ENCODE results near the gene TPRKB.
A peak's percentile ranks its signal among the peaks of the same experiment; 100 is the strongest.
"Not testable (repeated sequence)": the region's sequence is repeated elsewhere in the genome, so short reads cannot be mapped to it uniquely, and the experiment has no call there.

Gene TPRKB

GRCh38 chr2:73736855-73737779 lies at the start of gene TPRKB:
Gene TPRKB, minus strand, starts transcription at chr2:73737345. Its CDS starts 2,776 bp downstream, at chr2:73734569.
- peak within 1 kb of the TSS; percentile 92 for H3K4me3 ChIP-seq (ENCODE audit: low read depth, low read length)

- not testable (repeated sequence) for H3K4me3 ChIP-seq (ENCODE audit: low read depth, low read length)
These were observed 46.7 kb upstream of the TPRKB start, which contains the start of gene C2orf78 for GRCh38 chr2:73783883-73784282. Gene C2orf78, plus strand, starts transcription at chr2:73784183. Its CDS starts 127 bp downstream, at chr2:73784310.

DNA sequence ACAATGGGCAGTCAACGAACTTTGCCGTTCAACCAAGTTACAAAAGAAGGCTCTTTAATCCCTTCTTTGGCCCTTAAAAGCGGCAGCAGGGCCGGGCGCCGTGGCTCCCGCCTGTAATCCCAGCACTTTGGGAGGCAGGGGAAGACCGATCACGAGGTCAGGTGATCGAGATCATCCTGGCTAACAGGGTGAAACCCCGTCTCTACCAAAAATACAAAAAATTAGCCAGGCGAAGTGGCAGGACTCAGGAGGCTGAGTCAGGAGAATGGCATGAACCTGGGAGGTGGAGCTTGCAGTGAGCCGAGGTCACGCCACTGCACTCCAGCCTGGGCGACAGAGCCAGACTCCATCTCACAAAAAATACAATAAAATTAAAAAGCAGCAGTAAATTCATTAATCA lies 46.3 kb upstream of the TPRKB start:
- not testable (repeated sequence) for H3K4me3 ChIP-seq (ENCODE audit: low read depth, low read length)

GRCh38 chr2:73780237-73780582 lies 43.1 kb upstream of the TPRKB start:
- H3K4me3 ChIP-seq (ENCODE audit: low read depth, low read length) = no peak overlapping the region

- peak within 1 kb of the TSS; percentile 95 for H3K4me3 ChIP-seq (ENCODE audit: low read depth, low read length)
These were observed 42.5 kb upstream of the TPRKB start, which contains the start of gene DUSP11 for GRCh38 chr2:73779467-73780236. Gene DUSP11, minus strand, starts transcription at chr2:73780103. Its CDS starts 129 bp downstream, at chr2:73779974.

GRCh38 chr2:73778867-73779466 lies 41.8 kb upstream of the TPRKB start:
- peak overlapping the region; percentile 95 for H3K4me3 ChIP-seq (ENCODE audit: low read depth, low read length)

- H3K4me3 ChIP-seq (ENCODE audit: low read depth, low read length) = no peak overlapping the region
These were observed 39.8 kb upstream of the TPRKB start for GRCh38 chr2:73776869-73777519.

- no peak overlapping the region for H3K4me3 ChIP-seq (ENCODE audit: low read depth, low read length)
These were observed 39.2 kb upstream of the TPRKB start for GRCh38 chr2:73776381-73776780.

GRCh38 chr2:73772819-73773218 lies 35.7 kb upstream of the TPRKB start:
- no peak overlapping the region for H3K4me3 ChIP-seq (ENCODE audit: low read depth, low read length)

GRCh38 chr2:73770725-73771124 lies 33.6 kb upstream of the TPRKB start:
- H3K4me3 ChIP-seq (ENCODE audit: low read depth, low read length) = no peak overlapping the region

GRCh38 chr2:73766994-73767393 lies 29.8 kb upstream of the TPRKB start:
- H3K4me3 ChIP-seq (ENCODE audit: low read depth, low read length) = no peak overlapping the region

DNA sequence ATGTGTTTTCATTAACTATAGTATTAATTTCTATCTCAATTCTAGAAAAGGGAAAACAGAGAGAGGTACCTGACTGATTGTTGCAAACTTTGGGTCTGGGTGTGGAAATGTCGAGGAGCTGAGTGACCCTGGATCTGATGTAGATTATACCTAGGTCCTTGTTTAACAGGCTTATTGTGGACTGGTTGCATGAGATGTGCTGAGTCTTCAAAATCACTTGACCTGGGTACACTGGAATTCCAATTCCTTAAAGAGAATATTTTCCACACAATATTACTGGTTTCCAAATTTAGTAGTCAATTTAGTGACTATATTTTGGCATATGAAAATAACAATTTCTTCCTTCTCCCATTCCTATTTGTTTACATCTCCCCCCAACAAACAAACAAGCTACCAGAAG lies 29.2 kb upstream of the TPRKB start:
- H3K4me3 ChIP-seq (ENCODE audit: low read depth, low read length) = no peak overlapping the region

- no peak overlapping the region for H3K4me3 ChIP-seq (ENCODE audit: low read depth, low read length)
These were observed 27.8 kb upstream of the TPRKB start for GRCh38 chr2:73764945-73765344.

DNA sequence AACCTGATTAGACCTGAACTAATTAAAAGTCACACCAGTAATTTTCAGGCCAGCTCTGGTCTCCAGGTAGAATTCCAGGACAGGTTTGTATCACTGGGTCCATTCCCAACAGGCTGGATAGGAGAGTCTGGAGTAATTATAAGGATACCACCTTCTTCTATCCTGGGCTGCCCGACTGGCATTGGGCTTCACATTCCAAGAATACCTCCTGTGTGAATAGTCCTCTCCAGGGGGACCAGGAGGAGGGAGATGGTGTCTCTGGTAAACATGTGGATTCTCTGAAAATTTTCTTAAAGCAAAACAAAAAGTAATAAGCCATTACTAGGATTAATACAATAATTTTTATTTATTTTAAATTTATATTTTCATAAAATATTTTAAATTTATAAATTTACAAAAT lies 25.4 kb upstream of the TPRKB start:
- no peak overlapping the region for H3K4me3 ChIP-seq (ENCODE audit: low read depth, low read length)

DNA sequence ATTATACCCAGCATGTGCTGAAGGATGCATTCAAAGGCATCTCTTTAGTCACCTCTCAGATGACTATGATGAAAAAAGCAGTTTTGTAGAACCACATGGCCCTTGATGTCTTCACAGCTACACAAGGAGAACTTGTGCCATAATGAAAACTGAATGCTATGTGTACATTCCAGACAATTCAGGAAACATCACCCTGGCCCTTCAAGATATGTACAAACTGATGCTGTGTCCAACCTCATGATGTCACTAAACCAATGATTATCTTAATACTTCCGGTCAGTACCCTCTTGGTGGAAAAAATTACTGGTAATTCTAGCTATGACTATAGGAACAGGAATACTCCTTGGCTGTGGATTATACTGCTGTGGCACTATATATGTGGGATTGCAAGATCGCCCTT lies 22.8 kb upstream of the TPRKB start:
- no peak overlapping the region for H3K4me3 ChIP-seq (ENCODE audit: low read depth, low read length)

DNA sequence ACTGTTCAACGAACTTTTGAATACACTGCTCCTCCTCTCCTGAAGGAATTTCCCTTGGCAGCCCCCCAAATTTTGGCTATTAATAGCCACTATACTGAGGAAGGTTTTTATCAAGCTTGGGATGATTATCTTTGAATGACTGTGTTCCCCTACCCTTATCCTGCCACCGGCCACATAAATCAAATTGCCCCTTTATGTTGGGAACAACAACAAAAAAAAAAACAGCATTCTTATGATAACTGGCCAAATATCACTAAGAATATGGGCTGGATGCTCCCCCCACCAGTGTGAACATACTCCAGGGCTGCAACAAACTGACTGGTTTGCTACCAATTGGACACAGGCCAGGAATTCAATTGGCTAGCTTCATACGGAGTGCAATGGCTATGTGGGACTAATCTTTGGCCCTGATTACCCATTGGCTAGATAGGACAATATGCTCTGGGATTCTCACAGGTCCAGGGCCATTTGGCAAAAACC lies 22.2 kb upstream of the TPRKB start:
- no peak overlapping the region for H3K4me3 ChIP-seq (ENCODE audit: low read depth, low read length)

DNA sequence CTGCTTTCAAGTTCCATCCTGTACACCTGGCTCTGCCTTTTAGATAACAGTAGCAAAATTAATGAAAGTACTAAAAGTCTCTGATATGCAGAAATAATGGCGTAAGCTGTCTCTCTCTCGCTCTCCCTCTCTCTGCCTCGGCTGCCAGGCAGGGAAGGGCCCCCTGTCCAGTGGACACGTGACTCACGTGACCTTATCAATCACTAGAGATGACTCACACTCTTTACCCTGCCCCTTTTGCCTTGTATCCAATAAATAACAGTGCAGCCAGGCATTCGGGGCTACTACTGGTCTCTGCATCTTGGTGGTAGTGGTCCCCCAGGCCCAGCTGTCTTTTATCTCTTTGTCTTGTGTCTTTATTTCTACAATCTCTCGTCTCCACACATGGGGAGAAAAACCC lies 17.2 kb upstream of the TPRKB start:
- H3K4me3 ChIP-seq (ENCODE audit: low read depth, low read length) = not testable (repeated sequence)

GRCh38 chr2:73749314-73749713 lies 12.2 kb upstream of the TPRKB start:
- H3K4me3 ChIP-seq (ENCODE audit: low read depth, low read length) = no peak overlapping the region

DNA sequence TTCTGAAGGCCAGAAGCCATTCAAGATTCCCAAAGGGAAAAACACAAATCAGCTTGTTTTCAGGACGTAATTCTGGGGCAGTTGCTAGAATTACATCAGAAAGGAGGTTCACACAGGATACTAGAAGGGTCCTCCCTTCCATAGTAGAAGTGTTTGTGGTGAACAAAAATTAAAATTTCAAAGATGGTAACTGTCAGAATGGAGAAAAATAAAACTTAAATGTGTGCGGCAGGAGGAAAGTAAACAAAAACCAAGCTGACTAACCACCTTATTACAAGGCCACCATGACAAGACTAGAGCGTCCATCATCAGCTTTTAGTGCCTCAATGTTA lies 9.7 kb upstream of the TPRKB start:
- no peak overlapping the region for H3K4me3 ChIP-seq (ENCODE audit: low read depth, low read length)

GRCh38 chr2:73746015-73746876 lies 9.1 kb upstream of the TPRKB start:
- H3K4me3 ChIP-seq (ENCODE audit: low read depth, low read length) = no peak overlapping the region
